ENCODE data around the gene TPM2. TPM values are rescaled to one million over a fixed set of nuclear protein-coding genes. Genes with fewer than 3 reads are reported as not detected.
A peak's percentile ranks its signal among the peaks of the same experiment; 100 is the strongest.

Gene TPM2
- polyA plus RNA-seq (2012; rRNA removed) = 589 and 620 TPM in 2 replicates
- 525 and 639 TPM in 2 replicates for polyA plus RNA-seq (2012; cell fraction: cytosol; rRNA removed)
- polyA plus RNA-seq (2012; cell fraction: nucleus; rRNA removed) = 1,146 and 1,394 TPM in 2 replicates

- WGBS (ENCODE audit: low lambda C conversion rate) = 42% methylated on average over 26 of the region's 61 CpGs
- Histone ChIP-seq H3K4me3 (ENCODE audit: low read depth in 2 of 2, low read length in 1 of 2) (peak within 1 kb of the TSS; percentile 62 to 73), H3K36me3 (replicated peaks in 1 of 2; ENCODE audit: control insufficient read depth in 1 of 2, insufficient read depth in 2 of 2, low read length in 1 of 2) (peaks cover 11 to 13% of the 10 kb centered on the region in 2 experiments), H3K27me3 (ENCODE audit: insufficient read depth) (no peaks in the 10 kb centered on the region), H3K4me2 (peak within 1 kb of the TSS; percentile 91), H3K27ac (ENCODE audit: low read depth in 2 of 2, low read length in 1 of 2) (peak within 1 kb of the TSS; percentile 93 to 96), H4K20me1 (ENCODE audit: insufficient read depth) (peaks cover 43% of the 10 kb centered on the region), H2AFZ (ENCODE audit: low read depth) (peak within 1 kb of the TSS; percentile 84), H3K9ac (peak within 1 kb of the TSS; percentile 95), H3K79me2 (ENCODE audit: insufficient read depth) (peaks cover 47% of the 10 kb centered on the region), H3K9me2 (no peaks in the 10 kb centered on the region), H3F3A (replicated peaks; ENCODE audit: insufficient read depth) (peaks cover 50% of the 10 kb centered on the region), H3K4me1 (ENCODE audit: control insufficient read depth in 1 of 2, insufficient read depth in 2 of 2, low read depth in 1 of 2, low read length in 1 of 2) (peaks cover 19 to 34% of the 10 kb centered on the region in 2 experiments; a peak in 3 of 4 replicates), H3K9me3 (no peaks in the 10 kb centered on the region)
- DNase-seq = peak; percentile 73
- ChIA-PET POLR2A (interaction anchor here (1.7 kb wide), 2 partner anchors 14 to 42 kb away, joined by 5 to 8 read pairs; no protein-coding TSS in a partner anchor), CTCF (interaction anchor here (0.8 to 2.7 kb wide), 6 partner anchors 15 to 43 kb away, joined by 3 to 21 read pairs (median 3); partner anchors contain the start of genes CCDC107 and RMRP)
- TF ChIP-seq SIN3A (IDR thresholded peaks at IDR 0.05; ENCODE audit: borderline replicate concordance, low read depth, low read length) = peak; percentile 21; the same call in 1 of the 2 replicates
- TF ChIP-seq TAF1 (IDR thresholded peaks at IDR 0.05; ENCODE audit: borderline replicate concordance, low read depth, low read length) = peak; percentile 67; the same call in 1 of the 2 replicates
- peak; percentile 91 for TF ChIP-seq POLR2AphosphoS5 (IDR thresholded peaks at IDR 0.05; ENCODE audit: low read depth, low read length)
- no peak for TF ChIP-seq CHD2 (IDR thresholded peaks at IDR 0.05; ENCODE audit: low read length, partially characterized antibody)
- TF ChIP-seq, protein P1, sequence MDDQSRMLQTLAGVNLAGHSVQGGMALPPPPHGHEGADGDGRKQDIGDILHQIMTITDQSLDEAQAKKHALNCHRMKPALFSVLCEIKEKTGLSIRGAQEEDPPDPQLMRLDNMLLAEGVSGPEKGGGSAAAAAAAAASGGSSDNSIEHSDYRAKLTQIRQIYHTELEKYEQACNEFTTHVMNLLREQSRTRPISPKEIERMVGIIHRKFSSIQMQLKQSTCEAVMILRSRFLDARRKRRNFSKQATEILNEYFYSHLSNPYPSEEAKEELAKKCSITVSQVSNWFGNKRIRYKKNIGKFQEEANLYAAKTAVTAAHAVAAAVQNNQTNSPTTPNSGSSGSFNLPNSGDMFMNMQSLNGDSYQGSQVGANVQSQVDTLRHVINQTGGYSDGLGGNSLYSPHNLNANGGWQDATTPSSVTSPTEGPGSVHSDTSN (IDR thresholded peaks at IDR 0.05) = 0 out of 2 replicates have a peak, but pooled peaks have one; percentile 2
- TF ChIP-seq, protein P2, sequence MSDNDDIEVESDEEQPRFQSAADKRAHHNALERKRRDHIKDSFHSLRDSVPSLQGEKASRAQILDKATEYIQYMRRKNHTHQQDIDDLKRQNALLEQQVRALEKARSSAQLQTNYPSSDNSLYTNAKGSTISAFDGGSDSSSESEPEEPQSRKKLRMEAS (IDR thresholded peaks at IDR 0.05; ENCODE audit: low read depth) = peak; percentile 29; the same call in 1 of the 2 replicates
- no peak for TF ChIP-seq EP300 (IDR thresholded peaks at IDR 0.05; ENCODE audit: borderline replicate concordance in 1 of 2, low read depth in 1 of 2, low read length in 1 of 2)
These were observed at the start of gene TPM2 for GRCh38 chr9:35689542-35690293. TSS of gene TPM2 (minus strand) at chr9:35689925. CDS start at chr9:35689817, 108 bp downstream.

GRCh38 chr9:35738924-35739323 lies 49.2 kb upstream of the TPM2 start:
- Histone ChIP-seq H3K4me3 (ENCODE audit: low read depth in 2 of 2, low read length in 1 of 2) (no peak overlapping the region), H3K36me3 (replicated peaks in 1 of 2; ENCODE audit: control insufficient read depth in 1 of 2, insufficient read depth in 2 of 2, low read length in 1 of 2) (peaks cover 67 to 87% of the 10 kb centered on the region in 2 experiments), H2AFZ (ENCODE audit: low read depth) (no peak overlapping the region), H3K79me2 (ENCODE audit: insufficient read depth) (peaks cover 43% of the 10 kb centered on the region), H3K4me1 (ENCODE audit: control insufficient read depth in 1 of 2, insufficient read depth in 2 of 2, low read depth in 1 of 2, low read length in 1 of 2) (peaks cover 5 to 6% of the 10 kb centered on the region in 2 experiments; a peak in 3 of 4 replicates), H3K9me2 (no peaks in the 10 kb centered on the region), H3K27ac (ENCODE audit: low read depth in 2 of 2, low read length in 1 of 2) (no peak overlapping the region), H3K4me2 (no peak overlapping the region), H4K20me1 (ENCODE audit: insufficient read depth) (peaks cover 3% of the 10 kb centered on the region; the same call in 1 of the 2 replicates), H3F3A (replicated peaks; ENCODE audit: insufficient read depth) (peaks cover 40% of the 10 kb centered on the region), H3K9ac (no peak overlapping the region), H3K9me3 (no peaks in the 10 kb centered on the region), H3K27me3 (ENCODE audit: insufficient read depth) (no peaks in the 10 kb centered on the region)
- 92% methylated on average over 7 of the region's 7 CpGs for WGBS (ENCODE audit: low lambda C conversion rate)
- DNase-seq = no peak
- TF ChIP-seq EP300 (IDR thresholded peaks at IDR 0.05; ENCODE audit: borderline replicate concordance in 1 of 2, low read depth in 1 of 2, low read length in 1 of 2) = no peak
- TF ChIP-seq JUND (IDR thresholded peaks at IDR 0.05) = no peak
- TF ChIP-seq ZBTB33 (IDR thresholded peaks at IDR 0.05; ENCODE audit: borderline replicate concordance, low read depth) = no peak
- TF ChIP-seq NRF1 (IDR thresholded peaks at IDR 0.05; ENCODE audit: low read depth, low read length) = no peak
- no peak for TF ChIP-seq NFIC (IDR thresholded peaks at IDR 0.05; ENCODE audit: borderline replicate concordance)
- no peak for TF ChIP-seq CHD2 (IDR thresholded peaks at IDR 0.05; ENCODE audit: low read length, partially characterized antibody)
- TF ChIP-seq SMC3 (IDR thresholded peaks at IDR 0.05; ENCODE audit: low read depth, low read length) = no peak
- TF ChIP-seq MXI1 (IDR thresholded peaks at IDR 0.05; ENCODE audit: low read depth, low read length) = no peak
- TF ChIP-seq RXRA (IDR thresholded peaks at IDR 0.05; ENCODE audit: borderline replicate concordance, low read depth) = no peak
- TF ChIP-seq SIN3A (IDR thresholded peaks at IDR 0.05; ENCODE audit: borderline replicate concordance, low read depth, low read length) = no peak
- TF ChIP-seq RCOR1 (IDR thresholded peaks at IDR 0.05; ENCODE audit: low read length) = no peak
- TF ChIP-seq, protein P2 (IDR thresholded peaks at IDR 0.05; ENCODE audit: low read depth) = no peak
- CTCF ChIA-PET = interaction anchor here (0.7 to 6.5 kb wide), 7 partner anchors 8 to 144 kb away, joined by 3 to 88 read pairs (median 8); partner anchors contain the start of genes CCDC107, GBA2, RGP1 and RMRP
- POLR2A ChIA-PET = interaction anchor here (0.8 kb wide), 1 partner anchor 21 kb away, joined by 3 read pairs; no protein-coding TSS in a partner anchor

All from SK-N-SH (cell line).